GM21528 (cell line): ENCODE data around the gene COL5A1.

Source experiments
- ATAC-seq: cut with Tn5 transposase; IDR thresholded peaks from one replicate; pipeline ENCODE4 v1.9.1; 2021; ENCODE audit warnings: mild to moderate bottlenecking, moderate library complexity; ENCODE audit not compliant: unreplicated experiment, low FRiP score

The COL5A1 gene

DNA sequence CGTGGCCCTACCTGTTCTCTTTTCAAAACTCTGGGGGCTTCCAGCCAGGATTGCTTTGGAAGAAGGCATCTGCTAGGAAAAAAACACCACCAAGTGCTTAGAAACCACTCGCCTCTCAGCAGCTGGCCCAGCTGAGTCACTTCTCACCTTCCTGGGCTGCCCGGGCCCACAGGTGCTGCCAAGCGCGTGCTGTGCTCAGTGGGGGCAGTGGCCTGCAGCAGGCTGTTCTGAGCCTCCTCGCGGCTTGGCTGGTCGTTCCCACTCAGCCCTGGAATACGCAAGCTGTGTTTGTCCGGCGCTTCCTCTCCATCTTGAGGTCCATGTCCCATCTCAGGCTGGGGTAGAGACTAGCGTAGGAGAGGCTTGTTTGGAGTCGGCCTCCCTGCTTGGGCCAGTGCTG lies 136.6 kb downstream of the COL5A1 start:
- no peak for ATAC-seq

DNA sequence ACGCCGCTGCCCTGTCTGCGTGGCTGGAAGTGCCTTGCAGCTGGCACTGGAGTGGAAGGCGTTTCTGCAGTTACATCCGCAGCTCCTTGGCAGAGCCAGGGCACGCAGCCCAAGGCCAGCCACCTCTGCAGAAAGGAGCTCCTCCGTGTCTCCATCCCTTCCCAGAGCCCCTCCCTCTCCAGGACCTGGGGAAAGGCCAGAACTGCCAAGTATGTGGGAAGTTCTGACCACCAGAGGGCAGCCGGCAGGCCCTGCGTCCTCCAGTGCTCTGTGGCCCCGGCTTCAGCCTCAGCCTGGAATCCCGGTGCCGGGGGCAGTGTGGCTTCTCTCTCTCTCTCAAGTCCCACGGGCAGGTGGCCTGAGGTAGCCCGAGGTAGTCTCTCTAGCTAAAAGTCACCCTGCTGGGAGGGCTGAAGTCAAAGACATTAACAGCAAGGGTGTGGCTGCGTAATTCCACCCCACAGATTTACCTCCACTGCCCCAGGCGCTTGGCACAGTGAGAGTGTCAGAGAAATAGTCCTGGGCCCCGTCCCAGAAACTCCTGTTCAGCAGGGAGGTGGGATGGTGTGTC lies 137.3 kb downstream of the COL5A1 start:
- ATAC-seq, result no peak

DNA sequence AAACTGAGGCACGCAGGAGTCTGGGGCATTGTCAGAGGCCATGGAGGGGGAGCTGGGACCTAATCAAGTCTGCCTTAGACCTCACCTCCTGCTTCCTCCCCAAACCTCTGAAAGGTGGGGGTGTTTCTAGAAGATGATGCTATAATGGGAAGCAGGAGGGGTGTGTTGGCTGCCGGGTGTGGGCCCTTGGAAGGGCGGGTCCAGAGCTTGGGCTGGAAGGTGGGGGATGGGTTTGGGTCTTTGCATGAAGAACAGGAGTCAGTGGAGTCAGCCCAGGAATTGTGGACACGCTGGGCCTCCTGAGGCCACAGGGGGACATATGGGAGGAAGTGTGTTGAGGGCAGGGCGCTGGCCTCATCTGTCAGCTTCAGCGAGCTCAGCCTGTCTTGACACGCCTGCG lies 138.0 kb downstream of the COL5A1 start:
- no peak for ATAC-seq

DNA sequence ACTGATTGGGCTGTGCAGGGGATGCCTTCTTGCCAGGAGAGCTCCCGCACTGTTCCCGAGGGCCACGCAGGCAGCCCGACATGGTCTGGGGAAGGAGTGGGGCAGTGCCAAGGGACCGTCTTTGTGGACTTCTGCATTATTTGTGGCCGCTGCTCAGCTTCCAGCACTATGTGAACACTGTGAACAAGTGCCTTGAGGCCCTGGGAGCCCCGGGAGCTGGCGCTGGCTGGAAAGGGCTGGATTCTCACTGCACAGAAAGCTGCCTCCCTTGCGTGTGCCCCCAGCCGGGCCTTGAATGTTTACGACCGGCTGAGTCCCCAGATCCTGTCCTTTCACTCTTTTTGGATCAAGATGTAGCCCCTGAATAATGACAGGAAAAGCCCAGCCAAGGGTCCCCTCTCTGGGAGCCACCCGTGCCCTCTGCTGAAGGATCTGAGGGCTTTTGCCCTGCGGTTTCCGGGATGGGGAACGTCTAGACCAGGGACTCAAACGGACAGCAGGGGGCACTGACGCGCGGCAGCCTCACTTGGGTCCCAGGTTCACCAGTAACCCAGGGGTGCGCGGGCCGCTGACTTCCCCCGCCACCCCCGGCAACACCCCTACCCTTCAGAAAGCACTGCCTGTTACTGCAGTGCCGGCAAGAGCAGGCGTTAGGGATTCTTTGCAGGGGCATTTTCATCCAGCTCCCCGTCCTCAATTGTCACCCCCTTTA lies 140.1 kb downstream of the COL5A1 start:
- no peak for ATAC-seq

DNA sequence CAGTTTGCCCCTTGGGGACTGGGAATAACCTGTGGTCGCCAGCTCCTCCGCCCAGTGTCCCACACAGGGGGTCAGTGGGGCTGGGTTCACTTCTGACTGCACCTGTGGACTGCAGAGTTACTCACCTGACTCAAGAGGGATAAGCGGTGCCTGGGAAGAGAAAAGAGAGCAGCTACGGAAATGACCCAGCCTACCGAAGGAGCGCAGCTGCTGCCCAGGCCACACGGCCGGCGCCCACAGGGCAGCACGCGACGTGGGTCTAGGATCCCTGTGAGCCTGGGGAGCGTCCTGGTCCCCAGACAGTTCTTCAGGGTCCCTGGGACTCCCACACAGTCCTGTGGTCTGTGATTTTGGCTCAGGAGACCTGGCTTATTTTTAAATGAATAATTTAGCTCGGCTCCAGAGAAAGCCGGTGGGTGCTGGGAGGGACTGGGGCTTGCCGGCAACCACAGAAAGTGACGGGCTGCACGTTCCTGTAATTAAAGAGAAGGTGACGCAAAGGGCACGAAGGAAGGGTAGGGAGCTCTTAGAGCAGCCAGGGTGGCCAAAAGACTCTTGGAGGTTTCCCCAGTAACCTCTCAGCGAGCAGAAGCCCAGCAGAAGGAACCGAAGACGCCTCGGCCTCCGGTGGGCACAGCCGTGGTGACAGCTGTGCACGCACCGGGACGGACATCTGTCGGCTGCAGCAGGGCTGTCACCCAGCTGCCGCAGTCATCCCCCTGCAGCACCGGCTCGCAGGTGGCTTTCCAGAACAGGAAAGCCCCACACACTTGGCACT lies 141.5 kb downstream of the COL5A1 start:
- no peak for ATAC-seq

DNA sequence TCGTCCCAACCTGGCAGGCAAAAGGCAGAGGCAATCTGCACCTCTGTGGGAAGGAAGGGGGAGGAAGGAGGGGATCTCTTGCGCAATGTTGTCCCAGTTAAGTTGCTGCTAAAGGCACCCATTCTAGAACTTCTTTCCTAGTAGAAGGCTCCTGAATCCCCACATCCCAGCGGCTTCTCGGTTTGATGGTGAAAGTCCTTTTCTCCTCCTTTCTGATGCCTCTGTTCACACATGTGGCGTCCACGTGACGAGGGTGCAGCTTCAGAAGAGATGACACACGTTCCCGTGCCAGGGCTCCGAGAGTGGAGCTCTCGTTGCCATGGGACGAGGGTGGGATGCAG lies 142.1 kb downstream of the COL5A1 start:
- no peak for ATAC-seq

DNA sequence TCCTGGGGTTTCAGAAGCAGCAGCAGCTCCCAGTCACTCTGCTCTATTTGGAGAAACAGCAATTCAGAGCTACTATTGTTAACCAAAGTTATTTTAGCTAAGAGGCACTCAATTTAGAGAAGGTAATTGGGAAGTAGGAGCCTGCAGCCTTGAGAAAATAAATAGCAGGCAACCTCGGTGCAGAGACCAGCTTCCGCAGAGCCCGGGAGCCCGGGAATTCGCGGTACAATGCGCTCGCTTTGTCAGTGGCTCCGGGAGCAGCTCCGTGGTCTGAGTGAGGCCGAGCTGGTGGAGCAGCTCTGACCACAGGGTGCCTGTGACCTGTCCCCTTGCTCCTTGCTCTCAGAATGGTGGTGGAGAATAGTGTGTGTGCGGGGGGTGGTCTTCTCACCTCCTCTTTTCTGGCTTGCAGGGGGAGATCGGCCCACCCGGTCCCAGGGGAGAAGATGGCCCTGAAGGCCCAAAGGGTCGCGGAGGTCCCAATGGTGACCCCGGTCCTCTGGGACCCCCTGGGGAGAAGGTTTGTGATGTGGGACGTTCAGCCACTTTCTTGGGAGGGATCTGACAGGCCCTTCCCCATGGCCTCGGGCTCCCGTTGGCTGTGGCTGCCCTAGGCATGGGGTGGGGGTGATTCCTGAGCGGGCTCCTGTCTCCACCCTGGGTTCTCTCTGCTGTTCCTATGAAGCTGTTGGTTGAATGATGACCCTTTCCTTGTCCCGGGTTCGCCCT lies 143.1 kb downstream of the COL5A1 start:
- no peak for ATAC-seq

DNA sequence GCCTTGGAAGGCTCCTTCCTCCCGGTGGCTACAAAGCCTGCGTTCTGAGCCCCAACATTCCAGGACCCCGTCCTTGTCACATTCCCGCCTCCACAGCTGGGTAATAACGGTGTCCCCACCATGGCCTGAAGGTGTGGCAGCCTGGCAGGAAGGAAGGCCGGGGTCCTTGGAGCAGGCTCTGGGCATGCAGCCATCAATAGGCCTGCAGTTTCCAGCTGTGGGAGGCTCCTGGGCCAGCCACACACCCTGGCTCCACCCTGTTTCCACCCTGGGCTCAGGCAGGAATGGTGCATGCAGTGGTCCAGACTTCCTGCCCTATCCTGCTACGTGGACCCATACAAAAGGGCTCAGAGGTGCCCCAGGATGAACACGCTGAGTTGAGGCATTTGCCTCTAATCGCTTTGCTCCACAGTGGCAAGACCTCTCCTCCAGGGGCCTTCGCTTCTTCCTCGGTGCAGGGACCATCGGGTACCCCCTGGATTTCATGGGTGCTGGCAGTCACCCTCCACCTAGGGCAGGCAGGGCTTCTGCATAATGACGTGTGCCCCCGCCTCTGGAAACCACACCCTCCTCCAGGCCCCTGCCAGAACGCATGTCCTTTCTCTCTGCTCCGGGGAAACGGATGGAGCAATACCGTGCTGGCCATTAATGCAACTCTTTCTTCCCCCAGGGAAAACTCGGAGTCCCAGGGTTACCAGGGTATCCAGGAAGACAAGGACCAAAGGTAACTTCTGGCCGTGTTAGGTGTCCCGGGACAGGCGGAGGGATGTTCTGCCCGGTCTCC lies 143.9 kb downstream of the COL5A1 start:
- no peak for ATAC-seq

DNA sequence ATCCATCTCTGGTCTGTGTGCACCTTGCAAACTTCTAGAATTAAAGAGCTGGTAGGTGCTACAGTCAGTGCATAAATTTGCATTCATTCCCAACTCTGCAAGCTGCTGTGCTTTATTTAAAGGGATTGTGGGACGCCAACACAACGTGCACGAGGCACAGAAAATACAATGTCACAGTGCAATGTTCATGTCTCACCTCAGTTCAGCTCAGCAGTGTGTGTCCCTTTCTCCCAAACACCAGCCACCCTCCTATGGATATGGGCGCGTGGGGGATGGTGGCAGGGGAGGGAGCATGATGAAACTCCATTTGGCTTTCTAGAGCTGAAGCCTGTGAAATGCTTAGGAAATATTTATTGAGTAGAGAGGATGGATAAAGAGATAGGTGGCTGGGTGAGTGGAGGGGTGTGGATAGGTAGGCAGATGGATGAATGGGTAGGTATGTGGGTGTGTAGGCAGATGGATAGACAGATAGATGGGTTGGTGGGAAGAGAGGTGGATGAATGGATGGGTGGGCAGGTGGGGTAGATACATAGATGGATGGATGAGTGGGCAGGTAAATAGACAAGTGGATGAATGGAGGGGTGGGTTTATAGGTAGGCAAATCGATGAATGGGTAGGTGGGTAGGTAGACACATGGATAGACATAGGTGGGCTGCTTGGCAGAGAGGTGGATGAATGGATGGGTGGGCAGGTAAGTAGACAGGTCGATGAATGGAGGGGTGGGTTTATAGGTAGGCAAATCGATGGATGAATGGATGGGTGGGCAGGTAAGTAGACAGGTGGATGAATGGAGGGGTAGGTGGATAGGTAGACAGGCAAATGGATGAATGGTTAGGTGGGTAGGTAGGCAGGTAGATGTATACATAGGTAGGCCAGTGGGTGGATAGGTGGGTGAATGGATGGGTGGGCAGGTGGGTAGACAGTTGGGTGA lies 146.3 kb downstream of the COL5A1 start:
- no peak for ATAC-seq

DNA sequence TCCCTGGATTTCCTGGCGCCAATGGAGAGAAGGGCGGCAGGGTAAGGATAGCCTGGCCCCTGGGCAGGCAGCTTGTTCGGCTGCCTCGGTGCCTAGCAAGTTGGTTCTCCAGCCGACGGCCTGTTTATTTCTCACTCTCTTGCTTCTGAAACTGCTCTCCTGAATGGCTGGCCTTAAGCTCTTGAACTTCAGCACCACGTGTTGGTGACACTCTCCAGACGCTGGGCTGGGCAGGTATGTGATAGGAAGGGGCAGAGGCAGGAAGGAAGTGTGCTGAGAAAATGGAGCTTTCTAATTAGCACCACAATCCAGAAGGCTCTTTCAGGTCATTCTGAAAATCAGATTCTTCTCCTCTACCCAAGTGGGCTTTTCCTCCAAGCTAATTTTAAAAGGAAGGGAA lies 147.6 kb downstream of the COL5A1 start:
- no peak for ATAC-seq

DNA sequence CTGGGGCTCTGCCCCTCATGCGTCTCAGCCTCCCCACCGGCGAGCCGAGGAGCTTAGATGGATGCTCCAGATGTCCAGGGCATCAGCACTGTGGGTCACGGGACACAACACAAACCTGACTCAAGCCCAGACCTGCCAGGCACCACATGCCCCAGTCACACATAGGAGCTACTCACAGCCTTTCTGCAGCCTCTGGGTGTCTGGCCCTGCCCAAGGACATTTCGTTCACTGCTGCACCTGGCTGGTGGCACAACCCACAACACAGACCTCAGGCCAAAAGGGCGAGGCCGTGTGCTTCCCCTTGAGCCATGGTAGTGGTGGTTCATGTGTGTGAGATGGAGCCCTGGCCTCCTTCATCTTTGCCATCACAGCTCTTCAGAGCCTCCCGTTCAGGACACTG lies 149.4 kb downstream of the COL5A1 start:
- no peak for ATAC-seq

DNA sequence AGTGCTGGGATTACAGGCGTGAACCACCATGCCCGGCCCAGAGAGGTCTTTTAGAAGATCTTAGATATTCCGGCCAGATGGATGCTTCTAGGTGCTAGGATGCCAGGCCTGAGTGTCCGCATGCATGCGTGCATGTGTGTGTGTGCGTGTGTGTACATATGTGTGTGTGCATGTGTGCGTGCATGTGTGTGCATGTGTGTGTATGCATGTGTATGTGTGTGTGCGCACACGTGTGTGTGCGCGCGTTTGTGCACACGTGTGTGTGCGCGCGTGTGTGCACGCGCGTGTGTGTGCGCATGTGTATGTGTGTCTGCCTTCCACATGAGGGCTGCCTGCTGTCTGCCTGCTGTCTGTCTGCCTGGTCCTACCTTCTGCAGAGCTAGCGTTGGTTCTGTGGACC lies 151.0 kb downstream of the COL5A1 start:
- ATAC-seq, result no peak

DNA sequence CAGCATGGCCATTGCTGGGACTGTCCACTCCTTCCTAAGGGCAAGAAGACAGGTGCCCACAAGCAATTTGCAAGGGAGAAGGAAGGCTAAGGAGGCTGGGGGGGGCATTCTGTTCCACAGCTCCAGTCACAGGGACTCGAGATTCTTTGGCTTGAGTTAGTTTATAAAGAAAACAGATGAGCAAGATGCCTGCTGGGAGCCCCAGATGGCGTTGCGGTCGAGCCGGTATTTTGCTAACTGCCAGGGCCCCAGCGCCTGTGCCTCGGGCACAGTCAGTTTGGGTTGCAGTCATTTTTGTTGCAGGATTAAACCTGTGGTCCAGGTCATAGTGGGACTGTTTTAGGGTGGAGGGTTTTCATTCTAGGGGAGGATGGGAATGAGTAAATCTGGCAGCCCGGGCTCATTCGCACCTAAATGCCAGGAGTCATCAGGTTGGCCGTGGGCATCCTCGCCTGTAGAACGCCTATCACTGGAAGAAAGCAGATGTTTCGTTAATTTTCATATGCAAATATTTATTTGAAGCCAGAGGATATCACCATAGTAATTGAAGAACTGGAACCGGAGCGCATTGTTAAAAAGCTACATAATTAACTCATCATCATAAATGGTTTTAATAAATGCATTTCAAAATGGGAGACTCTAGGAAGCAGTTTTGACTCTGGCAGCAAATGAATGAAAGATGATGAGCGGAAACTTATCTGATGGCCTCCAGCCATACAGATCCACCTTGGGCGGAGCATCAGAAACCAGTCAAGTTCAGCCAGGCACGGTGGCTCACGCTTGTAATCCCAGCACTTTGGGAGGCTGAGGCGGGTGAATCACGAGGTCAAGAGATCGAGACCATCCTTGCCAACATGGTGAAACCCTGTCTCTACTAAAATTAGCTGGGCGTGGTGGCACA lies 151.9 kb downstream of the COL5A1 start:
- ATAC-seq, result no peak

DNA sequence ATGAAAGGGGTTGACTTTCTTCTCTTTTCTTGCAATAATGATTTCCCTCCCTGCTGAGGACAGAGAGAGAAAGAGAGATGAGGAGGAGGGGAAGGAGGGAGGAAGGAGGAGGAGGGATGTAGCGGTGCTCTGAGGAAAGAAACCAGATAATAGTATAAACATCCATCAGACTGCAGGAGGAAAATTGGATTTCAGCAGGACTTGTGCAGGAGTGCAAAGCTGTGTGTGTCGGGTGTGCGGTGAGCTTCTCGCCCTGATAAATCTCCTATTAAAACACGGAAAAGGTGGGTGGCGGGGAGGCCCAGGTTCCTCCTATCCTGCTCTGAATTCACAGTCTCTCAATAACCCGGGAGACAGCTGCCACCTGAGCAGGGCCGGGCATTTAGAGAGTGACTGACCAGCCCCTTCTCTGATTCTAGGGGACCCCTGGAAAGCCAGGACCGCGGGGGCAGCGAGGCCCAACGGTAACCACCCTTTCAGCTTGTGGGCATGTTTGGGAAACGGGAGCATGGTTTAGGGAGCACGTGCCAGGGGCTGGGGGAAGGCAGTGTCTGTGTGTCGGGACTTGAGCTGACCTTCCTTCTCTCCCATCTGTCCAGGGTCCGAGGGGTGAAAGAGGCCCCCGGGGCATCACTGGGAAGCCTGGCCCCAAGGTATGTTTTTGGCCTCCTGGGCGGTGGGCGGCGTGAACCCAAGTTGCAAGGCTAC lies 153.2 kb downstream of the COL5A1 start:
- ATAC-seq, result no peak

DNA sequence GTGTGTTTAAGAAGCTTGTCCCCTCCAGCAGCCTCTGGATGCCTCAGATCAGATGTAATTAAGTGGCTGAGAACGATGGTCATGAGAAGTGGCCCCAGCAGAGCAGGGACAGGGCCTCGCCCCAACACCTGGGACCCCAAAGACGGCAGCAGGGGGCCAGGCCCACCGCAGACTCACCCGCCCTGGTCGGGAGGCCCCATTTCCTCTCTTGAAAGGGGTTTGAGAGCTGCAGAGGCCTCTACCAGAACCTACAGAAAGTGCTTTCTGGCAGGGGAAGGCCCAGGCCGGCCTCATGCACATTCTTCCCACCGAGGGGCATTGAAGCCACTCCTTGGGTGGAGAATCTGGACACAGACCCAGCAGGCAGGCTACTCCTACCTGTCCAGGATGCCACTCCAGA lies 153.8 kb downstream of the COL5A1 start:
- no peak for ATAC-seq

DNA sequence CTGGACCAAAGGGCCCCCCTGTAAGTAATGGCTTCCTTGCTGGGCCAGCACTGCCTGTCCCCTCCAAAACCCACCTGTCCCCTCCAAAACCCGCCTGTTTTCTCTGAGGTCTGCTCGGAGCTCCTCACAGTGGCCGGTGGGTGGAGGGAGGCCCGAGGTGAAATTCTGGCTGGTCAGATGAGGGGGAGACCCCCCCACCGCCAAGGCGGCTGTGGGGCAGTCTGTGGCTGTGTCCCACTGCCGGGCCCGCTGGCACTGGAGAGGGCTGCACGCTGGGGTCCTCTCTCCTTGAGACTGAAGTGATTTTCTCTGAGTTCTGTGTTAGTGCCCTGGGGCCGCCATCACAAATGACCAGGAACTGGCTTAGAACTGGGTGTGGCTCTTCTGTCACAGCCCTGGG lies 155.3 kb downstream of the COL5A1 start:
- ATAC-seq, result no peak

DNA sequence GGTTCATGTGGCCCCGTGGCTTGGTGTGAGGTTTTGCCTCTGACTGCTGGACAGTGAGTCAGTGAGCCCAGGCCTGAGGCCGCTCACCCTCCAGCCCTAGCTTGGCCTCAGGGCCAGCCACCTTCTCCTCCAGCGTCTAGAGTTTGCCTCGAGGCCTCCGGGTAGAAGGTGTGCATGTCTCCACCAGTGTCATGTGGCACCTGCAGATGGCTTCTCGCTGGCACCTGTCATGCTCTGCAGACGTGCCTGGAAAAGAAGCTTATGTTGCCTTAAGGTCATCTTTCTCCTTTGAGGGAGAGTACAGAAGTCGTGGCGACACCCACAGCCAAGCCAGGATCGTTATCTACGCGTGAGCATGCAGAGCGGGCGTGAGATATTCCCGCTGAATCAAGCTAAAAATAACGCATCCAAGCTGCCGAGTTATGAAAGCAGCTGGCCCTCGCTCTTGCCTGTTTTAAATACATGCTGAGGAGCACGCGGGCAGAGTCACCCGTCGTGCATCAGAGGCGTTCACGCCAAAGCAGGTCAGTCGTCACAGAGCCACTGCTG lies 159.3 kb downstream of the COL5A1 start:
- no peak for ATAC-seq
